ENCODE measurements around the gene WIPF1. TPM values are rescaled to one million over a fixed set of nuclear protein-coding genes. Genes with fewer than 3 reads are reported as not detected.

The WIPF1 gene
- total and polyA plus RNA-seq, 7 experiments from 2014 or later: 92.3 to 514 (median 329) TPM

DNA sequence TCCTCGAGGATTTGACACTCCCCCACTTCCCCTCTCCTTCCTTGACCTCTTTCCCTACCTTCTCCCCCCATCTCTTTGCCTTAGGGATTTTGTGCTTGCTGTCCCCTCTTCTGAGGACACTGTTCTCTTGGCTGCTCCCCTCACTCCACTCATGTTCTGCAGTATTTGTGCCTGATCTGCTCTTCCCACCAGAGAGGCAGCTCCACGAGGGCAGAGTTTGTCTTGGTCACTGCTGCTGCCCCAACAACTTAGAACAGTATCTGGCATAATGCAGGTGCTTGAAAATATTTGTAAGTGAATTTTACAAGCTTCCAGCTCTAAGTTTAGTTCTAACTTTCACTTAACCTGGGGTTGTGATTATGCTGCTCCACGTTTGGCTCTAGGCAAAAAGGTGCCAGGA lies 10.0 kb upstream of the WIPF1 start:
- ChIA-PET CTCF (interaction anchor here (1.1 to 21.2 kb wide), 2 partner anchors 16 to 80 kb away, joined by 3 to 223 read pairs; no protein-coding TSS in a partner anchor), POLR2A (interaction anchor here (0.7 to 13.0 kb wide), 4 partner anchors 10 to 79 kb away, joined by 3 to 102 read pairs (median 6); partner anchors contain the start of gene WIPF1)
- Histone ChIP-seq H3K27me3 (ENCODE audit: control insufficient read depth in 2 of 2, insufficient read depth in 2 of 2, low read length in 2 of 2) (no peaks in the 10 kb centered on the region), H3K4me3 (ENCODE audit: low read length) (no peak overlapping the region), H3K36me3 (ENCODE audit: control insufficient read depth in 2 of 3, insufficient read depth in 3 of 3, low read length in 3 of 3) (peaks cover 0 to 5% (median 0%) of the 10 kb centered on the region in 3 experiments), H3K27ac (ENCODE audit: low read depth, low read length) (peak overlapping the region; percentile 75), H3K9me3 (ENCODE audit: control insufficient read depth in 2 of 3, low read length in 3 of 3) (no peaks in the 10 kb centered on the region), H3K4me1 (ENCODE audit: control insufficient read depth in 2 of 2, insufficient read depth in 2 of 2, low read length in 2 of 2) (peaks cover 49 to 55% of the 10 kb centered on the region in 2 donors)
- Mint-ChIP-seq H3K4me3 (peak overlapping the region in 6 of 10 donors; percentile 0 to 70 (median 32)), H3K27ac (peak overlapping the region; percentile 78 to 96 (median 92)), H3K4me1 (peaks cover 65 to 97% (median 95%) of the 10 kb centered on the region in 7 donors), H3K36me3 (peaks cover 3 to 40% (median 7%) of the 10 kb centered on the region in 5 donors), H3K9me3 (no peaks in the 10 kb centered on the region), H3K27me3 (no peaks in the 10 kb centered on the region)
- ATAC-seq: no peak
- no peak for DNase-seq
- intact Hi-C loops (cut with micrococcal nuclease): loop anchor here in 1 of 2 donors (10.0 kb wide), 2 partner anchors 53 to 643 kb away; partner anchors contain the start of gene SP3

- Mint-ChIP-seq H3K9me3 (no peaks in the 10 kb centered on the region), H3K4me1 (peaks cover 68 to 97% (median 95%) of the 10 kb centered on the region in 7 donors), H3K27ac (peak overlapping the region; percentile 78 to 96 (median 90)), H3K36me3 (peaks cover 0 to 35% (median 7%) of the 10 kb centered on the region in 5 donors), H3K4me3 (peak overlapping the region in 3 of 10 donors; percentile 39 to 58 (median 54)), H3K27me3 (no peaks in the 10 kb centered on the region)
- intact Hi-C loops (cut with micrococcal nuclease): loop anchor here in 1 of 2 donors (10.0 kb wide), 2 partner anchors 52 to 642 kb away; partner anchors contain the start of gene SP3
- DNase-seq: no peak
- H3K4me1 ChIP-seq (ENCODE audit: control insufficient read depth in 2 of 2, insufficient read depth in 2 of 2, low read length in 2 of 2): peaks cover 45 to 60% of the 10 kb centered on the region in 2 donors
- H3K36me3 ChIP-seq (ENCODE audit: control insufficient read depth in 2 of 3, insufficient read depth in 3 of 3, low read length in 3 of 3): peaks cover 0 to 5% (median 0%) of the 10 kb centered on the region in 3 experiments
- ChIA-PET CTCF (interaction anchor here (1.1 to 21.2 kb wide), 6 partner anchors 11 to 81 kb away, joined by 3 to 223 read pairs (median 5); no protein-coding TSS in a partner anchor), POLR2A (interaction anchor here (0.7 to 1.6 kb wide), 3 partner anchors 25 to 81 kb away, joined by 3 to 6 read pairs (median 4); no protein-coding TSS in a partner anchor)
- ATAC-seq: no peak
- peak overlapping the region; percentile 16 for H3K27ac ChIP-seq (ENCODE audit: low read depth, low read length)
- no peaks in the 10 kb centered on the region for H3K9me3 ChIP-seq (ENCODE audit: control insufficient read depth in 2 of 3, low read length in 3 of 3)
- no peaks in the 10 kb centered on the region for H3K27me3 ChIP-seq (ENCODE audit: control insufficient read depth in 2 of 2, insufficient read depth in 2 of 2, low read length in 2 of 2)
- H3K4me3 ChIP-seq (ENCODE audit: low read length): no peak overlapping the region
These were observed 8.7 kb upstream of the WIPF1 start for GRCh38 chr2:174606336-174606735.

DNA sequence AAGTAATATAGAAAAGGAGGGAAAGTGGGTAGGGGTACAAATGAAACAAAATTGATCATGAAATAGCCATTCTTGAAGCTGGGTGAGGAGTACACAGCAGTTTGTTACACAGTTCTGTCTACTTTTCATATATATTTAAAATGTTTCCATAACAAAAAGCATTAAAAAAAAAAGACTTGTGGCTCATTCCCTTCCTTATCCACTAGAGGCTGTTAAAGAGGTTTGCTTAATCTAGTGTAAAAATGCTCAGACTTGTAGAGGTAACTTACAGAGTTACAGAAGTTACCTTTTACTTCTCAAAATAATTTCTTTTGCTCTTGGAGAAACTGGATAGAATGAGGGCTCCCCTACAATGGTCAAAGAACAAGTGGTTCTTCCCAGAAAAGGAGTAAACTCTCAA lies 8.1 kb upstream of the WIPF1 start:
- Histone ChIP-seq H3K27ac (ENCODE audit: low read depth, low read length) (peak overlapping the region; percentile 16), H3K36me3 (ENCODE audit: control insufficient read depth in 2 of 3, insufficient read depth in 3 of 3, low read length in 3 of 3) (peaks cover 0 to 5% (median 0%) of the 10 kb centered on the region in 3 experiments), H3K4me3 (ENCODE audit: low read length) (no peak overlapping the region), H3K4me1 (ENCODE audit: control insufficient read depth in 2 of 2, insufficient read depth in 2 of 2, low read length in 2 of 2) (peaks cover 42 to 61% of the 10 kb centered on the region in 2 donors), H3K9me3 (ENCODE audit: control insufficient read depth in 2 of 3, low read length in 3 of 3) (no peaks in the 10 kb centered on the region), H3K27me3 (ENCODE audit: control insufficient read depth in 2 of 2, insufficient read depth in 2 of 2, low read length in 2 of 2) (no peaks in the 10 kb centered on the region)
- POLR2A ChIA-PET: interaction anchor here (0.5 to 1.6 kb wide), 4 partner anchors 20 to 82 kb away, joined by 3 to 6 read pairs (median 4); no protein-coding TSS in a partner anchor
- intact Hi-C loops (cut with micrococcal nuclease): loop anchor here (1.0 to 10.0 kb wide), 6 partner anchors 29 to 641 kb away; partner anchors contain the start of gene SP3 (in 1 of the 2)
- H3K27ac Mint-ChIP-seq: peak overlapping the region; percentile 42 to 96 (median 89)
- peaks cover 65 to 97% (median 94%) of the 10 kb centered on the region in 7 donors for H3K4me1 Mint-ChIP-seq
- peak overlapping the region in 4 of 10 donors; percentile 16 to 54 (median 26) for H3K4me3 Mint-ChIP-seq
- CTCF ChIA-PET: interaction anchor here (1.2 to 21.2 kb wide), 7 partner anchors 12 to 144 kb away, joined by 5 to 223 read pairs (median 5); no protein-coding TSS in a partner anchor
- H3K27me3 Mint-ChIP-seq: no peaks in the 10 kb centered on the region
- DNase-seq (peak in 3 of 9 donors; percentile 32 to 51 (median 48)), ATAC-seq (peak; percentile 55)
- H3K9me3 Mint-ChIP-seq: no peaks in the 10 kb centered on the region
- peaks cover 0 to 31% (median 4%) of the 10 kb centered on the region in 5 donors for H3K36me3 Mint-ChIP-seq

DNA sequence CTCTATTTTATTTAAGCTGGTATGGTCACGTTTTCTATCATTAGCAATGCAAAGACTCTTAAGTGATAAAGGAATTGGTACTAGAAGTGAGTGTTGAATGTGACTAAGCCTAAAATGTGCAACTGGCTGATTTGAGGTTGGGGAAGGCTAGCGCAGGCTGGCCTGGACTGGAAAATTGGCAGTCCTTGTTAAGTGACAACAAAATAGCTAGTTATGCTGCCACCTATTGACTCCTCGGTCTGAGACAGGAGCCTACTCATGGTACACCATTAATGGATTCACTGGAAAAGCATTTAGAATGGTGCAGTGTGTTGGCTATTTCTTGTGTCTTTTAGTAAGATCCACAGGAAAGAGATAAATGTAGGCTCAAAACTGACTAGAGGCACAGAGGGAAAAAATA lies 5.7 kb upstream of the WIPF1 start:
- no peaks in the 10 kb centered on the region for H3K9me3 ChIP-seq (ENCODE audit: control insufficient read depth in 2 of 3, low read length in 3 of 3)
- H3K36me3 Mint-ChIP-seq: peaks cover 0 to 32% (median 3%) of the 10 kb centered on the region in 5 donors
- intact Hi-C loops (cut with micrococcal nuclease): loop anchor here (1.0 to 10.0 kb wide), 6 partner anchors 10 to 638 kb away; partner anchors contain the start of gene SP3 (in 1 of the 2)
- H3K27ac ChIP-seq (ENCODE audit: low read depth, low read length): peak overlapping the region; percentile 46
- H3K27me3 Mint-ChIP-seq: no peaks in the 10 kb centered on the region
- peaks cover 57 to 75% of the 10 kb centered on the region in 2 donors for H3K4me1 ChIP-seq (ENCODE audit: control insufficient read depth in 2 of 2, insufficient read depth in 2 of 2, low read length in 2 of 2)
- peaks cover 0 to 2% (median 0%) of the 10 kb centered on the region in 11 donors for H3K9me3 Mint-ChIP-seq
- ChIA-PET POLR2A (interaction anchor here (0.6 to 12.1 kb wide), 9 partner anchors 10 to 110 kb away, joined by 3 to 277 read pairs (median 3); no protein-coding TSS in a partner anchor), CTCF (interaction anchor here (0.9 to 21.2 kb wide), 15 partner anchors 9 to 142 kb away, joined by 3 to 223 read pairs (median 5); no protein-coding TSS in a partner anchor)
- no peak overlapping the region for H3K4me3 ChIP-seq (ENCODE audit: low read length)
- ATAC-seq (peak; percentile 79), DNase-seq (peak in 7 of 9 donors; percentile 47 to 67 (median 58))
- H3K4me1 Mint-ChIP-seq: peaks cover 70 to 97% (median 94%) of the 10 kb centered on the region in 7 donors
- no peaks in the 10 kb centered on the region for H3K27me3 ChIP-seq (ENCODE audit: control insufficient read depth in 2 of 2, insufficient read depth in 2 of 2, low read length in 2 of 2)
- H3K27ac Mint-ChIP-seq: peak overlapping the region; percentile 77 to 98 (median 93)
- no peaks in the 10 kb centered on the region for H3K36me3 ChIP-seq (ENCODE audit: control insufficient read depth in 2 of 3, insufficient read depth in 3 of 3, low read length in 3 of 3)
- peak overlapping the region in 8 of 10 donors; percentile 7 to 87 (median 26) for H3K4me3 Mint-ChIP-seq

DNA sequence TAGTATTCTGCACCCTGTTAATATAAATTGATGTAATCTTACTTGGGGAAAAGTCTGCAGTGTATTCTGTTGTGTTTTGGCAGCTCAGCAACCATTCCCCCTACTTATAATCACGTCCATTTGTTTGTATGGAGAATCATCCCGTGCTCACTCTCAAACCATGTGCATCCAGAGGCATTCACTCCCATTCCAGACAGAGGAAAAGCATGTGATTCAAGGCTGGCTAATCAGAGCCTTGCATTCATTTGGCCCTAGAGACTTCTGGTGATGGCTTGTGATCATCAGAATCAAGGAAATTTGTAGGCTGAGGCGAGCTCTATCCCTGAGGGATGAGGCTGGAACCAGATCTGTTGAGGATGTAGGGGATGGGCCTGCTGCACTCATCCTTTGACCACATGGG lies 5.1 kb upstream of the WIPF1 start:
- Histone ChIP-seq H3K4me1 (ENCODE audit: control insufficient read depth in 2 of 2, insufficient read depth in 2 of 2, low read length in 2 of 2) (peaks cover 57 to 74% of the 10 kb centered on the region in 2 donors), H3K36me3 (ENCODE audit: control insufficient read depth in 2 of 3, insufficient read depth in 3 of 3, low read length in 3 of 3) (no peaks in the 10 kb centered on the region), H3K27me3 (ENCODE audit: control insufficient read depth in 2 of 2, insufficient read depth in 2 of 2, low read length in 2 of 2) (no peaks in the 10 kb centered on the region), H3K27ac (ENCODE audit: low read depth, low read length) (peak overlapping the region; percentile 90), H3K9me3 (ENCODE audit: control insufficient read depth in 2 of 3, low read length in 3 of 3) (no peaks in the 10 kb centered on the region), H3K4me3 (ENCODE audit: low read length) (no peak overlapping the region)
- ATAC-seq (no peak), DNase-seq (no peak)
- H3K27ac Mint-ChIP-seq: peak overlapping the region; percentile 77 to 98 (median 93)
- ChIA-PET POLR2A (interaction anchor here (0.6 to 12.1 kb wide), 9 partner anchors 10 to 110 kb away, joined by 3 to 277 read pairs (median 3); no protein-coding TSS in a partner anchor), CTCF (interaction anchor here (0.9 to 21.2 kb wide), 16 partner anchors 9 to 141 kb away, joined by 3 to 223 read pairs (median 5); no protein-coding TSS in a partner anchor)
- peak overlapping the region in 8 of 10 donors; percentile 10 to 87 (median 33) for H3K4me3 Mint-ChIP-seq
- H3K27me3 Mint-ChIP-seq: no peaks in the 10 kb centered on the region
- H3K9me3 Mint-ChIP-seq: peaks cover 0 to 2% (median 0%) of the 10 kb centered on the region in 11 donors
- intact Hi-C loops (cut with micrococcal nuclease): loop anchor here (1.0 to 10.0 kb wide), 6 partner anchors 9 to 638 kb away; partner anchors contain the start of gene SP3 (in 1 of the 2)
- peaks cover 70 to 97% (median 94%) of the 10 kb centered on the region in 7 donors for H3K4me1 Mint-ChIP-seq
- H3K36me3 Mint-ChIP-seq: peaks cover 0 to 34% (median 3%) of the 10 kb centered on the region in 5 donors

GRCh38 chr2:174600349-174600748 lies 2.7 kb upstream of the WIPF1 start:
- Mint-ChIP-seq H3K9me3 (peaks cover 0 to 2% (median 0%) of the 10 kb centered on the region in 11 donors), H3K4me3 (peak overlapping the region; percentile 47 to 100 (median 90)), H3K27ac (peak overlapping the region; percentile 89 to 99 (median 96)), H3K36me3 (peaks cover 4 to 47% (median 10%) of the 10 kb centered on the region in 5 donors), H3K27me3 (no peaks in the 10 kb centered on the region), H3K4me1 (peaks cover 53 to 74% (median 71%) of the 10 kb centered on the region in 7 donors)
- Histone ChIP-seq H3K4me3 (ENCODE audit: low read length) (no peak overlapping the region), H3K4me1 (ENCODE audit: control insufficient read depth in 2 of 2, insufficient read depth in 2 of 2, low read length in 2 of 2) (peaks cover 41 to 56% of the 10 kb centered on the region in 2 donors), H3K9me3 (ENCODE audit: control insufficient read depth in 2 of 3, low read length in 3 of 3) (no peaks in the 10 kb centered on the region), H3K27ac (ENCODE audit: low read depth, low read length) (peak overlapping the region; percentile 90), H3K27me3 (ENCODE audit: control insufficient read depth in 2 of 2, insufficient read depth in 2 of 2, low read length in 2 of 2) (no peaks in the 10 kb centered on the region), H3K36me3 (ENCODE audit: control insufficient read depth in 2 of 3, insufficient read depth in 3 of 3, low read length in 3 of 3) (no peaks in the 10 kb centered on the region)
- POLR2A ChIA-PET: interaction anchor here (0.6 to 12.1 kb wide), 9 partner anchors 13 to 372 kb away, joined by 3 to 277 read pairs (median 6); no protein-coding TSS in a partner anchor
- ATAC-seq: peak; percentile 55
- intact Hi-C loops (cut with micrococcal nuclease): loop anchor here in 1 of 2 donors (10.0 kb wide), 2 partner anchors 46 to 636 kb away; partner anchors contain the start of gene SP3
- CTCF ChIA-PET: interaction anchor here (0.6 to 21.2 kb wide), 13 partner anchors 12 to 147 kb away, joined by 3 to 223 read pairs (median 5); no protein-coding TSS in a partner anchor
- DNase-seq: no peak
